ENCODE results near the gene PIM2. TPM values are rescaled to one million over a fixed set of nuclear protein-coding genes. Genes with fewer than 3 reads are reported as not detected.

PIM2 gene
- total RNA-seq, 1 donor from 2014 or later, result 1.8 TPM

DNA sequence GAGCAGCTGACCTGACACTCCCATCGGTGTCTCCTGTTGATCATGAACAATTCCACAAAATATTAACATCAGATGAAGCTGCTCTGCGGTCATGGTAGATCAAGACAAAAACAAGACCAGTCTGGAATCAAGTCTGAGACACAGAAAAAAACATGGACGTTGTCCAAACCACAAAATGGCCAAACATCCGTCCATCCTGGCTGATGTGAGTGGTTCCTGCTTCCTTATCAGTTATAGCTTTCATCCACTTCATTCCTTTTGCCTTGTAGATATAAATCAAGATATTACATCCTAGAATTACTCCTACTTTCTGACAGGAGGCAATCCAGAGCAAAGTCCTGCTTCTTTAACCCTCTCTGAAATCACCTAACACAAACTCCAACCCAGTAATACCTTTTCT is 54.6 kb downstream of the PIM2 start:
- DNase-seq, result no peak

Small RNA genes within 50 kb of the gene (small RNA-seq; reads per million reads assigned to genes)
- gene RNU6-722P (ENCODE audit: low replicate concordance), result not detected

Other genes starting within 250 kb of the PIM2 start
- 1.6 TPM for gene WAS, start 235.2 kb downstream of the PIM2 start, total RNA-seq
- 2.9 TPM for gene SUV39H1, start 222.3 kb downstream of the PIM2 start, total RNA-seq
- not detected for gene GLOD5, start 157.3 kb downstream of the PIM2 start, total RNA-seq
- gene GATA1, start 132.4 kb downstream of the PIM2 start, total RNA-seq, result 0.41 TPM
- 119 TPM for gene HDAC6, start 117.0 kb downstream of the PIM2 start, total RNA-seq
- gene ERAS, start 92.5 kb downstream of the PIM2 start, total RNA-seq, result not detected
- gene PCSK1N, start 83.4 kb downstream of the PIM2 start, total RNA-seq, result 2.5 TPM
- 36.7 TPM for gene TIMM17B, start 21.3 kb downstream of the PIM2 start, total RNA-seq
- 25.2 TPM for gene PQBP1, start 21.1 kb downstream of the PIM2 start, total RNA-seq
- 11.1 TPM for gene SLC35A2, start 7.4 kb downstream of the PIM2 start, total RNA-seq
- gene OTUD5, start 38.6 kb upstream of the PIM2 start, total RNA-seq, result 30.8 TPM
- gene KCND1, start 52.8 kb upstream of the PIM2 start, total RNA-seq, result 2.1 TPM
- gene GRIPAP1, start 83.2 kb upstream of the PIM2 start, total RNA-seq, result 21.0 TPM
- gene TFE3, start 124.3 kb upstream of the PIM2 start, total RNA-seq, result 27.1 TPM
- 2.7 TPM for gene CCDC120, start 140.0 kb upstream of the PIM2 start, total RNA-seq
- 1.3 TPM for gene PRAF2, start 155.0 kb upstream of the PIM2 start, total RNA-seq
- gene WDR45, start 160.9 kb upstream of the PIM2 start, total RNA-seq, result 20.3 TPM
- 22.9 TPM for gene GPKOW, start 204.7 kb upstream of the PIM2 start, total RNA-seq
- 3.5 TPM for gene MAGIX, start 243.7 kb upstream of the PIM2 start, total RNA-seq

Measured in tongue (tissue), 3 donors.